ENCODE results near the gene XNDC1N. TPM values are rescaled to one million over a fixed set of nuclear protein-coding genes. Genes with fewer than 3 reads are reported as not detected.
A peak's percentile ranks its signal among the peaks of the same experiment; 100 is the strongest.

The XNDC1N gene
- polyA plus RNA-seq, 1 of the 3 experiments (the other 2 are of a cell fraction): 3.4 TPM

GRCh38 chr11:71931245-71931602 is 2.8 kb upstream of the XNDC1N start (continued):
- no peak for TF ChIP-seq FOXM1 (IDR thresholded peaks at IDR 0.05; ENCODE audit: low read depth)

GRCh38 chr11:71930556-71931244 is 2.3 kb upstream of the XNDC1N start:
- POLR2A ChIA-PET: no interaction called here
- peaks cover 94% of the 10 kb centered on the region for H3K79me2 ChIP-seq (ENCODE audit: insufficient read depth)
- CTCF ChIA-PET: interaction anchor here (0.8 to 1.2 kb wide), 2 partner anchors 47 to 160 kb away, joined by 3 to 4 read pairs; no protein-coding TSS in a partner anchor
- H2AFZ ChIP-seq (ENCODE audit: low read depth): no peak overlapping the region
- H3K4me3 ChIP-seq (ENCODE audit: low read depth in 2 of 2, low read length in 1 of 2): peak overlapping the region in 1 of 2 experiments; percentile 87; a peak in 2 of 4 replicates
- DNase-seq: no peak
- H4K20me1 ChIP-seq (ENCODE audit: insufficient read depth): peaks cover 23% of the 10 kb centered on the region
- H3K27me3 ChIP-seq (ENCODE audit: insufficient read depth): no peaks in the 10 kb centered on the region
- 73% methylated on average over 11 of the region's 11 CpGs for WGBS (ENCODE audit: low lambda C conversion rate)
- peaks cover 9% of the 10 kb centered on the region for H3F3A ChIP-seq (replicated peaks; ENCODE audit: insufficient read depth)
- H3K9me3 ChIP-seq: no peaks in the 10 kb centered on the region
- H3K9ac ChIP-seq: no peak overlapping the region
- TF ChIP-seq EZH2phosphoT487 (IDR thresholded peaks at IDR 0.05; ENCODE audit: borderline replicate concordance, low read depth): no peak
- no peak for TF ChIP-seq MAX (IDR thresholded peaks at IDR 0.05; ENCODE audit: low read depth)
- TF ChIP-seq YY1 (IDR thresholded peaks at IDR 0.05; ENCODE audit: low read depth): no peak
- no peak for TF ChIP-seq CTCF (IDR thresholded peaks at IDR 0.05)
- TF ChIP-seq FOXM1 (IDR thresholded peaks at IDR 0.05; ENCODE audit: low read depth): no peak
- TF ChIP-seq POLR2AphosphoS5 (IDR thresholded peaks at IDR 0.05; ENCODE audit: low read depth, low read length): no peak
- no peak for TF ChIP-seq SMC3 (IDR thresholded peaks at IDR 0.05; ENCODE audit: low read depth, low read length)
- TF ChIP-seq CHD2 (IDR thresholded peaks at IDR 0.05; ENCODE audit: low read length, partially characterized antibody): no peak
- TF ChIP-seq TAF1 (IDR thresholded peaks at IDR 0.05; ENCODE audit: borderline replicate concordance, low read depth, low read length): no peak
- no peak for TF ChIP-seq RFX5 (IDR thresholded peaks at IDR 0.05; ENCODE audit: low read length)
- no peak for TF ChIP-seq TEAD4 (IDR thresholded peaks at IDR 0.05; ENCODE audit: borderline replicate concordance, insufficient read depth)
- no peak for TF ChIP-seq EP300 (IDR thresholded peaks at IDR 0.05; ENCODE audit: borderline replicate concordance in 1 of 2, low read depth in 1 of 2, low read length in 1 of 2)
- no peak for TF ChIP-seq GATA2 (CRISPR knock-in tag; IDR thresholded peaks at IDR 0.05)
- TF ChIP-seq PBX3 (IDR thresholded peaks at IDR 0.05): no peak
- H3K27ac ChIP-seq (ENCODE audit: low read depth in 2 of 2, low read length in 1 of 2): peak overlapping the region in 1 of 2 experiments; percentile 32; a peak in 1 of 4 replicates
- H3K36me3 ChIP-seq (replicated peaks in 1 of 2; ENCODE audit: control insufficient read depth in 1 of 2, insufficient read depth in 2 of 2, low read length in 1 of 2): peaks cover 0 to 7% of the 10 kb centered on the region in 2 experiments
- no peaks in the 10 kb centered on the region for H3K9me2 ChIP-seq
- peak overlapping the region; percentile 95 for H3K4me2 ChIP-seq
- H3K4me1 ChIP-seq (ENCODE audit: control insufficient read depth in 1 of 2, insufficient read depth in 2 of 2, low read depth in 1 of 2, low read length in 1 of 2): peaks cover 7 to 16% of the 10 kb centered on the region in 2 experiments; a peak in 3 of 4 replicates
